GM18499 (cell line): ENCODE measurements around the gene DTD1.
A peak's percentile ranks its signal among the peaks of the same experiment; 100 is the strongest.

Experiments
- ATAC-seq: cut with Tn5 transposase; IDR thresholded peaks from one replicate; pipeline ENCODE4 v1.9.1; 2021; ENCODE audit warnings: moderate number of reproducible peaks; ENCODE audit not compliant: insufficient read depth, unreplicated experiment

Gene DTD1

GRCh38 chr20:18587665-18588573 is at the start of gene DTD1:
TSS of gene DTD1 (plus strand) at chr20:18588054. CDS start at chr20:18588073, 19 bp downstream.
- peak; percentile 79 for ATAC-seq

- ATAC-seq, result no peak
These were observed 46.1 kb upstream of the DTD1 start for GRCh38 chr20:18541741-18542140.

GRCh38 chr20:18543216-18543615 is 44.6 kb upstream of the DTD1 start:
- ATAC-seq, result no peak

- ATAC-seq, result no peak
These were observed 43.9 kb upstream of the DTD1 start for GRCh38 chr20:18543932-18544331.

- ATAC-seq, result no peak
These were observed 42.3 kb upstream of the DTD1 start for GRCh38 chr20:18545566-18545965.

GRCh38 chr20:18548465-18548864 is 39.4 kb upstream of the DTD1 start:
- ATAC-seq, result no peak

GRCh38 chr20:18553746-18554145 is 34.1 kb upstream of the DTD1 start:
- no peak for ATAC-seq

GRCh38 chr20:18566892-18567738 is 20.7 kb upstream of the DTD1 start, which contains the start of gene SMIM26:
TSS of gene SMIM26 (plus strand) at chr20:18567432. CDS start at chr20:18567479, 47 bp downstream.
- peak; percentile 89 for ATAC-seq

GRCh38 chr20:18567739-18568091 is 20.1 kb upstream of the DTD1 start:
- no peak for ATAC-seq

- no peak for ATAC-seq
These were observed 16.8 kb upstream of the DTD1 start for GRCh38 chr20:18571009-18571408.

GRCh38 chr20:18571578-18571977 is 16.3 kb upstream of the DTD1 start:
- no peak for ATAC-seq

GRCh38 chr20:18577942-18578341 is 9.9 kb upstream of the DTD1 start:
- no peak for ATAC-seq

- ATAC-seq, result no peak
These were observed 9.3 kb upstream of the DTD1 start for GRCh38 chr20:18578581-18578980.

GRCh38 chr20:18580012-18580411 is 7.8 kb upstream of the DTD1 start:
- no peak for ATAC-seq

- no peak for ATAC-seq
These were observed 2.7 kb upstream of the DTD1 start for GRCh38 chr20:18585134-18585533.

- no peak for ATAC-seq
These were observed 700 bp downstream of the DTD1 start for GRCh38 chr20:18588574-18588933.

GRCh38 chr20:18589941-18590674 is 2.3 kb downstream of the DTD1 start:
- no peak for ATAC-seq

GRCh38 chr20:18596270-18596669 is 8.4 kb downstream of the DTD1 start:
- ATAC-seq, result no peak

GRCh38 chr20:18609741-18610140 is 21.9 kb downstream of the DTD1 start:
- ATAC-seq, result no peak

- no peak for ATAC-seq
These were observed 23.6 kb downstream of the DTD1 start for GRCh38 chr20:18611492-18611891.

GRCh38 chr20:18613553-18613952 is 25.7 kb downstream of the DTD1 start:
- ATAC-seq, result no peak
